HG03575 (cell line): ENCODE measurements around the gene BPGM.
"Not testable (repeated sequence)": the region's sequence is repeated elsewhere in the genome, so short reads cannot be mapped to it uniquely, and the experiment has no call there.

ENCODE experiments used
- ATAC-seq: cut with Tn5 transposase; IDR thresholded peaks from one replicate; pipeline ENCODE4 v1.9.1; 2021; ENCODE audit not compliant: unreplicated experiment, insufficient number of reproducible peaks, low FRiP score; ENCODE audit errors: extremely low read depth

The BPGM gene

GRCh38 chr7:134629445-134629844, 17.2 kb upstream of the BPGM start:
- no peak for ATAC-seq

DNA sequence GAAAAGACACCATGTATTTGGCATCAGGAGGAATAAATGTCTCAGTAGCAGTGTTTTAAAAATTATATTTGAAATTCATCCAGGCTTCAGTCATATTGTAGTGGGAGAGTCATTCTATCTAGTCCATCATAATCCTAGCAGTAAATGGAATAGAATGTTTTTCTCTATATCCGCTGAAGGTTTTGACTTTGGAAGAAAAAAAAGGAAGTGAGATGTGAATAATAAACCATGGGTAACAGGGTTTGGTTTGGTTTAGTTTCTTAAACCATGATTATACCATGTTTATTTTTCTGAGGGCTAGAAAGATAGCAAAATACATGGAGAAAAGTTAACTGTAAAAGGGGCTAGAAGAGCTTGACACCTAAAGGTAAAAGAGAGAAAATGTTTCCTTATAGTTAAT, 16.4 kb upstream of the BPGM start:
- no peak for ATAC-seq

- ATAC-seq = no peak
Observed at GRCh38 chr7:134630893-134631292, 15.8 kb upstream of the BPGM start.

- no peak for ATAC-seq
Observed at GRCh38 chr7:134632052-134632451, 14.6 kb upstream of the BPGM start.

DNA sequence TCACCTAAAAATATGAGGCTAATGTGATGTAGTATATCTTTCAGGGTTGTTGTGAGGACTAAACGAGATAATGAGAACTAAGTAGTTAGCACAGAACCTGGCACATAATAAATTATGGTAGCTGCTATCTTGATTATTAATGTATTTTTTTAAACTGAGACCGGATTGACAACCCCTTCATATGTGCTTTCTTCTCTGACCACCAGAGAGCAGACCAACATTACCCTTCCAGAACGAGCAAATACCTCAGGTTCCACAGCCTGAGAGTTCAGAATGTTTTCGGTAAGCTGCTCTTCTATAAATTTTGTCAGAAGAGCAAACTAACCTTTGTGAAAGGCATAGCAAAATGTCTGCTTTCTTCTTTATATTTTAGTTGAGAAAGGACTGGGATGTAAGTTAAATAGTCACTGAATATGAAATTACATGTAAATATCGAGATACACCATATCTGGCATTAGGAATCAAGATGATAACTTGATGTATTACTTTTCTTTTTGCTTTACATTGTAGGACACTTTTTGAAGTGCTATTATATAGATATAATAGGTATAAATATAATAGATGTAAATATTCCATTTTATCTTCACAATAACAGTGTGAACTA, 13.6 kb upstream of the BPGM start:
- no peak for ATAC-seq

DNA sequence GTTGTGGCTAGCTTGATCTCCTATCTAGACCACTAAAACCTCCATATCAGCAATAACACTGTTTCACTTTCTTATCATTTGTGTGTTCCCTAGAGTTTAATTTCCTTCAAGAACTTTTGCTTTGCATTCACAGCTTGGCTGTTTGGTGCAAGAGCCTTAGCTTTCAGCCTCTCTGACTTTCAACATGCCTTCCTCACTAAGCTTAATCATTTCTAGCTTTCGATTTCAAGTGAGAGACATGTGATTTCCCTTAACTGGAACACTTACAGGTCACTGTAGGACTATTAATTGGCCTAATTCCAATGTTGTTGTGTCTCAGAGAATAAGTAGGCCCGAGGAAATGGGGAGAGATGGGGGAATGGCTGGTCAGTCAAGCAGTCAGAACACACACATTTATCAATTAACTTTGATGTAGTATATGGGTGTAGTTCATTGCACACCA, 10.6 kb upstream of the BPGM start:
- ATAC-seq = peak; percentile 61

GRCh38 chr7:134637441-134637840, 9.2 kb upstream of the BPGM start:
- no peak for ATAC-seq

DNA sequence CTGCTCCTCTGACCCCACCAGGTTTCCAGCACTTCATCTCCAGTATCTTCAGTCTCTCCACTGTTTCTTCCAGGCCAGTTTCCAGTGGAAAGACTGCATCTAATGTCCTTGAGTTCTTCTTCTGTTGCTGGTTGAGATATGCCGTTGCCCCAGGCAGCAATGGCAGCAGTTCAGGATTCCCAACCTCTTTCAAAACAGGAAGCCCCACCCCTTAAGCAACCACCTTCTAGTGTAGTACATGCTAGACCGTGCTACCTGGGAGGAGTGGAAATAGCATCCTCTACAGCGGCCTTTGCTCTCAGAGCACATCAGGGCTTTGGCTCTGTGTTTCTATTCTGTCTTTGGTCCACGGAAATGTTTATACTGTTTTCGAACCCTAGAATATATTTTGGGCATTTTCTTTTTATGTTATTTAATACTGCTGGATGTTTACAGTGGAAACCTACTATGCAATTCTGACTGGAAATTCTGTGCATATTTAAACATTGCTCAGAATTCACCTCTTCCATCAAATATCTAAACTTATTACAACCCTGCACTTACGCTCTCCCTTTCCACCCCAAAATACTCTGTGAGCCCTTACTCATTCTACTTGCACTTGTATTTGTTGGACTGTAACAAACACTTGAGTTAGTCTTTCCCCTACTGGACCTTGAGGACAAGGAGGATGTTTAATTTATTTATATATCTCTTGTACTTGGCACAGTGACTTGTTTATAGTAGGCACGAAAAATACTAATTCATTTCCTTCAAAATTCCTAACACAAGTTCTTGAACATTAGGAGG, 8.5 kb upstream of the BPGM start:
- ATAC-seq = no peak

GRCh38 chr7:134639061-134639460, 7.6 kb upstream of the BPGM start:
- ATAC-seq = no peak

- ATAC-seq = no peak
Observed at GRCh38 chr7:134639683-134640279, 6.9 kb upstream of the BPGM start.

DNA sequence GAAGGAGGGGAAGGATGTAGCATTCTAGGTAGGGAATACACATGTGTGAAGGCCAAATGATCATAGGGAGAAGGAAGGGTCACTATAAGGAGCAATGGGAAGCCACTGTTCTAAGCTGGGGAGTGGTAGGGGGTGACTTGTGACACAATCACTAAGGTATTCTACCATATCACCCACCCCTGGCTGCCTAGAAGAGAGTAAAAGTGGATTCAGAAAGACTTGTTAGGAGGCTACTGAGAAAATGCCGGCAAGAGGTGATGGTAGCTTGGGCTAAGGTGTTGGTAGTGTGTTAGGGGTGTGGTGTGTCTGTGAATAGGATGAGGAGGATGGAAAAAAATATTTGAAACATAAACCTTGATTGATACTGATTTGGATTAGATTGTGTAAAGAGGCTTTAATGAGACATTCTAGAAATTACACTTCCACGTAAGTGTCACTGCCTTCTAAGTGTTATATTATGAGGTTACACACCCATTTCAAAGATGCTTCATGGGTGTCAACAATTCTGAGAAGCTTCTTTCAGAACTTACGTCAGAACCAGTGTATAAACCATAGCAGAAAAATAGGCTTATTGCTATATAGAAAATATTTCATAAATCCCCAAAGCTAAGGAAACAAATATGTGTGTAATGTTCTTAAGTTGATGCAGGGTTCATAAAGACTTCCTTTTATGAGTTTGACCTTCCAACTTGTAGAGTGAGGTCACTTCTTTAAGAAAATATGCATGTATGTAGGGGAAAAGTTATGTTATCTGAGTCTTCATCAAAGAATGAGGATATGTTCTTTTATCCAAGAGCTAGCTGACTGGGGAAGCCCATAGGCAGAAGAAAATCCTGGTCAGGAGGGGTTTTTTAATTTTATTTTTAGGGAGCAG, 5.6 kb upstream of the BPGM start:
- no peak for ATAC-seq

- ATAC-seq = not testable (repeated sequence)
Observed at GRCh38 chr7:134641981-134642380, 4.7 kb upstream of the BPGM start.

DNA sequence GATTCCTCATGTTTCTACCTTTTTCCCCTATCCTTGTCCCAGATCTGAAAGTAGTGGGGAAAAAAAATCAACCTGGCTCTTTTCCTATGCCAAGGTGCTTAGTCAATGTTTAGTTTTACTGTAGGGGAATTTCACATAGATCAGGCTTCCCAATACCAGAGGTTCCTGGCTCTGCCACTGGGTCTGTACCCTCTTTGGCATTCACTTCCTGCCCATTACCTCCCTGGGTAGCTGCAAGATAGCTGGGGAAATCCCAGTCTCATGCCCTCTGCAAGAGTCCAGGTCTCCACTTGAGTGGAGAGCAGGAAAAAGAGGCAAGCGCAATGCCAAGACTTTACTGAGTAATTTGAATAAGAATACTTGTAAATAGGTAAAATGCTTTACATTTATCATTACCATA, 3.5 kb upstream of the BPGM start:
- ATAC-seq = no peak

DNA sequence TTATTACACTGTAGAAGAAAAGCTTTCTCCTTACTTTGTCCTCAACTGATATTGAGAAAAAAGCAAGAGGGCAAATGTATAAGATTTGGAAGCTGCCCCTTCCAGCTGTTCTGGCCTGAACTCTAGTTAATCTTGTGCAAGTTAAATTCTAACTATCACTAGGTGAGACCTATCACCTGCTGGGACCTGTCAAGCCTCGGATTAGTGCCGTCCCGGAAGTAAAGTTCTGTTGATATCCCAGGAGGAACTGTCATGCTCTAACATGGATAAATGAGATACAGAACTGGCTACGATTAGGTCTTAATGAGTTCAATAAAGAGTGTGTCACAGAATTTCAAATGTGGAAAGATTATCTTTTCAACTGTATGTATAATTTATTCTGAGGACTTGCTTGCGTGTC, 1.2 kb upstream of the BPGM start:
- ATAC-seq = no peak

- no peak for ATAC-seq
Observed at GRCh38 chr7:134645935-134646334, 718 bp upstream of the BPGM start.

GRCh38 chr7:134648456-134648855, 1.8 kb downstream of the BPGM start:
- ATAC-seq = no peak

DNA sequence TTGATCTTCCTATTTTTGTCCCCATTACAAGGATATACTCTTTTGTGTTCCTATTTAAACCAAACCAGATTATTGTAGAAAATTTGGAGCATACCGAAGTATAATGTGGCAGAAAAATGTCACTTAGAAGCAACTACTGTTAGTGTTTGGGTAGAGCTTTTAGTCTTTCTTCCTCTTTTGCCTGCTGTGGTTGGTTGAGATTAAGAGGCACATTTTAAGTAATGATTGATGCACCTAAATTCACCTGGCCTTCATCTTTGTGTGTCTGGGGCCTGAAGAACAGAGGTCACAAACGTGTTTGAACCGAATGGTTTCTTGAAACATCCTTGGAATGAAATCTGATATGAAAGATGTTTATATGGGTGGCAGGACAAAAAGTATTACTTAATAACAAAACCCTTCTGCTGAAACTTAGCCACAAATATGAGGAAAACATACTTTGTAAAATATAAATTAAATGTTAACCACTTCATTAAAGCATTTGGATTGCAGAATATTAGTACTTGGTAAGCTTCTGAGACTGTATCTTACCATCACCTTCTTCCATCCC, 2.6 kb downstream of the BPGM start:
- no peak for ATAC-seq

GRCh38 chr7:134651991-134652390, 5.3 kb downstream of the BPGM start:
- no peak for ATAC-seq

GRCh38 chr7:134654104-134654775, 7.6 kb downstream of the BPGM start:
- no peak for ATAC-seq
